Measurements from ENCODE around the gene SLC25A38.
"Not testable (repeated sequence)": the region's sequence is repeated elsewhere in the genome, so short reads cannot be mapped to it uniquely, and the experiment has no call there.

The SLC25A38 gene

DNA sequence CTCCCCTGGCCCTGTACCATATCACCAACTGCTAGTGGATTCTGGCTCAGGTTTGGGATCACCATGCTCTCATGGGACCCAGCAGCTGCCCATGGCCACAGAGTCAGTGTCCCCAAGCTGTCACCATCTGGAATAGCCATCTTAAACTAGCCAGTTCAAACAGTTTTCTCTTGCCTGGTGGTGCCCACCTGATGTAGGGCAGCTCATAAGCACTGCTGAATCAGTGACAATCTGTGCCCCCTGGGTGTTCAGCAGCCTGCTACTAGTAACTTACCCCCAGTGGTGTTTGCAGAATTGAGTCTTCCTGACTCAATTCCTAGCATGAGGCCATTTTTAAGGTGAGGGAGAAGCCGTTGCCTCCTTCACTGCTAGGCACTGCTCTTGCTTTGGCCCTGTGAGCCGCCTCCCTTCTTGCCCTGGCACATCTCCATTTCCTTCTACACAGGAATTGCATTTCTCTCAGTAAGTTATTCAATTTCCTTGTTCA is 31.3 kb downstream of the SLC25A38 start:
- Histone ChIP-seq H3K27me3 (ENCODE audit: control insufficient read depth in 1 of 2, insufficient read depth in 2 of 2, low read length in 2 of 2) (no peaks in the 10 kb centered on the region), H3K4me1 (ENCODE audit: control insufficient read depth in 1 of 2, insufficient read depth in 2 of 2, low read length in 2 of 2) (peaks cover 0 to 3% of the 10 kb centered on the region in 2 donors), H3K9me3 (ENCODE audit: control insufficient read depth in 1 of 2, low read length in 2 of 2) (no peaks in the 10 kb centered on the region), H3K36me3 (ENCODE audit: control insufficient read depth in 1 of 2, insufficient read depth in 2 of 2, low read length in 2 of 2) (peaks cover 43 to 50% of the 10 kb centered on the region in 2 donors), H3K27ac (ENCODE audit: low read depth, low read length) (no peak overlapping the region), H3K9ac (ENCODE audit: low read depth in 1 of 2, low read length in 2 of 2) (no peak overlapping the region), H3K4me3 (ENCODE audit: low read depth in 1 of 2, low read length in 2 of 2) (no peak overlapping the region)

DNA sequence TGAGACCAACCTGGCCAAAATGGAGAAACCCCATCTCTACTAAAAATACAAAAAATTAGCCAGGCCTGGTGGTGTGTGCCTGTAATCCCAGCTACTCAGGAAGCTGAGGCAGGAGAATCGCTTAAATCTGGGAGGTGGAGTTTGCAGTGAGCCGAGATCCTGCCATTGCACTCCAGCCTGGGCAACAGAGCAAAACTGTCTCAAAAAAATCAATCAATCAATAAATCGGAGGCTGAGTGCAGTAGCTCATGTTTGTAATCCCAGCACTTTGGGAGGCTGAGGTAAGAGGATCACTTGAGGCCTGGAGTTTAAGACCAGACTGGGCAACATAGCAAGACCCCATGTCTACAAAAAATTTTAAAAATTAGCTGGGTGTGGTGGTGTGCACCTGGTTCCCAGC is 32.1 kb downstream of the SLC25A38 start:
- not testable (repeated sequence) for H3K4me1 ChIP-seq (ENCODE audit: control insufficient read depth in 1 of 2, insufficient read depth in 2 of 2, low read length in 2 of 2); H3K27me3 ChIP-seq (ENCODE audit: control insufficient read depth in 1 of 2, insufficient read depth in 2 of 2, low read length in 2 of 2)
- peaks cover 37 to 42% of the 10 kb centered on the region in 2 donors for H3K36me3 ChIP-seq (ENCODE audit: control insufficient read depth in 1 of 2, insufficient read depth in 2 of 2, low read length in 2 of 2)

DNA sequence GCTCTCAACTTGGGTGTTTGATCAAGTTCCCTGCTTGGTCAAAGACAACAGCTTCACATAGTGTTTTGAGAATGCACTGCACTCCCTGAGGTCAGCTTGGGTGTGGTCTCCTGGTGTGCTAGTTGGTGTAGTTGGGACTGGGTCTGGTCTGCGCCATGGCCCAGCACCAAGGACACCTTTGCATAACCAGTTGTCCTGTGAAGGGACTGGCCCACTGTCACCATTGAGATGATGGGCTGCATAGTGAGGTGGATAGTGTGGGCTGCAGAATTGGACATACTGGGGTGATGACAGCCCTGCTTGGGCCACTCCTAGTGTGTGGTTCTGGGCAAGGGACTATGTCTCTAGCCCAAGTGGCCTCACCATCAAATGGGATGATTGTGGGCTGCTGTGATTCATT is 32.8 kb downstream of the SLC25A38 start:
- H3K4me1 ChIP-seq (ENCODE audit: control insufficient read depth in 1 of 2, insufficient read depth in 2 of 2, low read length in 2 of 2): no peaks in the 10 kb centered on the region
- no peaks in the 10 kb centered on the region for H3K9me3 ChIP-seq (ENCODE audit: control insufficient read depth in 1 of 2, low read length in 2 of 2)
- peaks cover 32 to 36% of the 10 kb centered on the region in 2 donors for H3K36me3 ChIP-seq (ENCODE audit: control insufficient read depth in 1 of 2, insufficient read depth in 2 of 2, low read length in 2 of 2)
- no peaks in the 10 kb centered on the region for H3K27me3 ChIP-seq (ENCODE audit: control insufficient read depth in 1 of 2, insufficient read depth in 2 of 2, low read length in 2 of 2)
- H3K4me3 ChIP-seq (ENCODE audit: low read depth in 1 of 2, low read length in 2 of 2): no peak overlapping the region
- no peak overlapping the region for H3K27ac ChIP-seq (ENCODE audit: low read depth, low read length)
- H3K9ac ChIP-seq (ENCODE audit: low read depth in 1 of 2, low read length in 2 of 2): no peak overlapping the region

More for the DNA sequence above, 32.1 kb downstream of the SLC25A38 start:
- not testable (repeated sequence) for H3K27ac ChIP-seq (ENCODE audit: low read depth, low read length); H3K4me3 ChIP-seq (ENCODE audit: low read depth in 1 of 2, low read length in 2 of 2); H3K9me3 ChIP-seq (ENCODE audit: control insufficient read depth in 1 of 2, low read length in 2 of 2); H3K9ac ChIP-seq (ENCODE audit: low read depth in 1 of 2, low read length in 2 of 2)

DNA sequence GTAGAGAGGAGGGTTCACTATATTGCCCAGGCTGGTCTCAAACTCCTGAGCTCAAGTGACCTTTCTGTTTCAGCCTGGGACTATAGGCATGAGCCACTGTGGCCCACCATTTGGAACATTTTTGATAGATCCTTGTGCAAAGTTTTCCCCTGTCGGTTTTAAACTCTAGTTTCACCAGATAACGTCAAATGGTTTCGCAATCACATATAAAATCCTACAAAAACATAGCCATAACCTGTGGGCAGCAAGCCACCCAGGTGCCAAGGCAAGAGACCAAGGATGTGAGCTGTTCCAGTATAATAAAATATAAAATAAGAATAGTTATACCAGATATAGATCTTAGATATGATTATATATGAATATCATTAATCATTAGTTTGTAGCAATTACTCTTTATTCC is 33.8 kb downstream of the SLC25A38 start:
- H3K9me3 ChIP-seq (ENCODE audit: control insufficient read depth in 1 of 2, low read length in 2 of 2); H3K4me1 ChIP-seq (ENCODE audit: control insufficient read depth in 1 of 2, insufficient read depth in 2 of 2, low read length in 2 of 2); H3K4me3 ChIP-seq (ENCODE audit: low read depth in 1 of 2, low read length in 2 of 2); H3K27ac ChIP-seq (ENCODE audit: low read depth, low read length); H3K27me3 ChIP-seq (ENCODE audit: control insufficient read depth in 1 of 2, insufficient read depth in 2 of 2, low read length in 2 of 2); H3K9ac ChIP-seq (ENCODE audit: low read depth in 1 of 2, low read length in 2 of 2): not testable (repeated sequence)
- H3K36me3 ChIP-seq (ENCODE audit: control insufficient read depth in 1 of 2, insufficient read depth in 2 of 2, low read length in 2 of 2): peaks cover 23 to 26% of the 10 kb centered on the region in 2 donors

DNA sequence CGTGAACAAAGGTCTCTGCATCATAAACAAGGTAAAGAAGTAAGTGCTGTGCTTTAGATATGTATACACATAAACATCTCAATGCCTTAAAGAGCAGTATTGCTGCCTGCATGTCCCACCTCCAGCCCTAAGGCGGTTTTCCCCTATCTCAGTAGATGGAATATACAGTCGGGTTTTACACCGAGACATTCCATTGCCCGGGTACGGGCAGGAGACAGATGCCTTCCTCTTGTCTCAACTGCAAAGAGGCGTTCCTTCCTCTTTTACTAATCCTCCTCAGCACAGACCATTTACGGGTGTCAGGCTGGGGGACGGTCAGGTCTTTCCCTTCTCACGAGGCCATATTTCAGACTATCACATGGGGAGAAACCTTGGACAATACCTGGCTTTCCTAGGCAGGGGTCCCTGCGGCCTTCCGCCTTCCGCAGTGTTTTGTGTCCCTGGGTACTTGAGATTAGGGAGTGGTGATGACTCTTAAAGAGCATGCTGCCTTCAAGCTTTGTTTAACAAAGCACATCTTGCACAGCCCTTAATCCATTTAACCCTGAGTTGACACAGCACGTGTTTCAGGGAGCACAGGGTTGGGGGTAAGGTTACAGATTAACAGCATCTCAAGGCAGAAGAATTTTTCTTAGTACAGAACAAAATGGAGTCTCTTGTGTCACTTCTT is 35.5 kb downstream of the SLC25A38 start:
- H3K36me3 ChIP-seq (ENCODE audit: control insufficient read depth in 1 of 2, insufficient read depth in 2 of 2, low read length in 2 of 2); H3K27ac ChIP-seq (ENCODE audit: low read depth, low read length); H3K27me3 ChIP-seq (ENCODE audit: control insufficient read depth in 1 of 2, insufficient read depth in 2 of 2, low read length in 2 of 2); H3K9ac ChIP-seq (ENCODE audit: low read depth in 1 of 2, low read length in 2 of 2); H3K4me1 ChIP-seq (ENCODE audit: control insufficient read depth in 1 of 2, insufficient read depth in 2 of 2, low read length in 2 of 2); H3K4me3 ChIP-seq (ENCODE audit: low read depth in 1 of 2, low read length in 2 of 2); H3K9me3 ChIP-seq (ENCODE audit: control insufficient read depth in 1 of 2, low read length in 2 of 2): not testable (repeated sequence)

DNA sequence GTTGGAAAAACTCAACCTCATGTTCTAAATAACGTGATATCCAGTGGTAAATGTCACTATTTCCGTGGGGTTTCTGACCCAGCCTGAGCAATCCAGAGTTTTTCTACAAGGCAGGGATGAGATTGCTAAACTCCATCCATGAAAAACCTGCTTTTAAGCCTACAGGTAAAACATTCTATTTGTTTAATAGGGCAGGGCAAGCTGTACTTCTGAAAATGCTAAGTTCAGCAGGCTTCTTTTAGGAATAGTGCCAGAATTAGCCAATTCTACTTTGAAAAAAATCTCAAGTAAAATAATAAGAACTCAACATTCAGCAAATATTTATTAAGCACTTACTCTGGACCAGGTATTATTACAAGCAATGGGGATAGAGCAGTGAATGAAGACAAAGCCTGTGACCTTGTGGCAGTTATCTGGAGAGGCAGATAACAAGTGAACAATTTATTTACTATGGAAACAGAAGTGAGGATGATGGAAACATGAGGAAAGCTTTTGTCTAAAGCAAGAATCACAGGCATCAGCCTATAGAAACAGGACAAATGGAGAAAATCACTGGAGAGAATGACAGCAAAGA is 36.7 kb downstream of the SLC25A38 start:
- H3K9me3 ChIP-seq (ENCODE audit: control insufficient read depth in 1 of 2, low read length in 2 of 2): no peaks in the 10 kb centered on the region
- no peak overlapping the region for H3K4me3 ChIP-seq (ENCODE audit: low read depth in 1 of 2, low read length in 2 of 2)
- no peaks in the 10 kb centered on the region for H3K27me3 ChIP-seq (ENCODE audit: control insufficient read depth in 1 of 2, insufficient read depth in 2 of 2, low read length in 2 of 2)
- H3K27ac ChIP-seq (ENCODE audit: low read depth, low read length): no peak overlapping the region
- H3K9ac ChIP-seq (ENCODE audit: low read depth in 1 of 2, low read length in 2 of 2): no peak overlapping the region
- H3K36me3 ChIP-seq (ENCODE audit: control insufficient read depth in 1 of 2, insufficient read depth in 2 of 2, low read length in 2 of 2): no peaks in the 10 kb centered on the region
- H3K4me1 ChIP-seq (ENCODE audit: control insufficient read depth in 1 of 2, insufficient read depth in 2 of 2, low read length in 2 of 2): no peaks in the 10 kb centered on the region

- H3K9ac ChIP-seq (ENCODE audit: low read depth in 1 of 2, low read length in 2 of 2): no peak overlapping the region
- no peaks in the 10 kb centered on the region for H3K9me3 ChIP-seq (ENCODE audit: control insufficient read depth in 1 of 2, low read length in 2 of 2)
- no peaks in the 10 kb centered on the region for H3K27me3 ChIP-seq (ENCODE audit: control insufficient read depth in 1 of 2, insufficient read depth in 2 of 2, low read length in 2 of 2)
- no peak overlapping the region for H3K27ac ChIP-seq (ENCODE audit: low read depth, low read length)
- H3K4me3 ChIP-seq (ENCODE audit: low read depth in 1 of 2, low read length in 2 of 2): no peak overlapping the region
- no peaks in the 10 kb centered on the region for H3K4me1 ChIP-seq (ENCODE audit: control insufficient read depth in 1 of 2, insufficient read depth in 2 of 2, low read length in 2 of 2)
- no peaks in the 10 kb centered on the region for H3K36me3 ChIP-seq (ENCODE audit: control insufficient read depth in 1 of 2, insufficient read depth in 2 of 2, low read length in 2 of 2)
Measured at GRCh38 chr3:39420543-39420942, 37.4 kb downstream of the SLC25A38 start.

- Histone ChIP-seq H3K4me1 (ENCODE audit: control insufficient read depth in 1 of 2, insufficient read depth in 2 of 2, low read length in 2 of 2) (no peaks in the 10 kb centered on the region), H3K27ac (ENCODE audit: low read depth, low read length) (no peak overlapping the region), H3K9ac (ENCODE audit: low read depth in 1 of 2, low read length in 2 of 2) (no peak overlapping the region), H3K4me3 (ENCODE audit: low read depth in 1 of 2, low read length in 2 of 2) (no peak overlapping the region), H3K27me3 (ENCODE audit: control insufficient read depth in 1 of 2, insufficient read depth in 2 of 2, low read length in 2 of 2) (no peaks in the 10 kb centered on the region), H3K9me3 (ENCODE audit: control insufficient read depth in 1 of 2, low read length in 2 of 2) (no peaks in the 10 kb centered on the region), H3K36me3 (ENCODE audit: control insufficient read depth in 1 of 2, insufficient read depth in 2 of 2, low read length in 2 of 2) (no peaks in the 10 kb centered on the region)
Measured at GRCh38 chr3:39423436-39423970, 40.3 kb downstream of the SLC25A38 start.

DNA sequence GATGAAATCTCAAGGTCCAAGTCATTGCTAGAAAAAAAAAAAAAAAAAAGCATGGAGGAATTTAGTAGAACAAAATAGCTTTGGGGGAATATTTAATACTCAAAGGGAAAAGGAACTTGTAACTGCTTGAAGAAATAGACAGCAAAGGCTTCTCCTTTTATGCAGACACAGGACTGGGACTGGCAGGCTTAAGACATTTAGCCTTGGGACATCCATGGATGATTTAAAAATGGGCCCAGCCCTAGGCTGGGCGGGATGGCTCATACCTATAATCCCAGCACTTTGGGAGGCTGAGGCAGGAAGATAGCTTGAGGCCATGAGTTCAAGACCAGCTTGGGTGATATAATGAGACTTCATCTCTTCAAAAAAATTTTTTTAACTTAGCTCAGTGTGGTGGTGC is 43.1 kb downstream of the SLC25A38 start:
- Histone ChIP-seq H3K9me3 (ENCODE audit: control insufficient read depth in 1 of 2, low read length in 2 of 2) (no peaks in the 10 kb centered on the region), H3K27me3 (ENCODE audit: control insufficient read depth in 1 of 2, insufficient read depth in 2 of 2, low read length in 2 of 2) (no peaks in the 10 kb centered on the region), H3K4me1 (ENCODE audit: control insufficient read depth in 1 of 2, insufficient read depth in 2 of 2, low read length in 2 of 2) (no peaks in the 10 kb centered on the region), H3K27ac (ENCODE audit: low read depth, low read length) (no peak overlapping the region), H3K36me3 (ENCODE audit: control insufficient read depth in 1 of 2, insufficient read depth in 2 of 2, low read length in 2 of 2) (no peaks in the 10 kb centered on the region), H3K4me3 (ENCODE audit: low read depth in 1 of 2, low read length in 2 of 2) (no peak overlapping the region), H3K9ac (ENCODE audit: low read depth in 1 of 2, low read length in 2 of 2) (no peak overlapping the region)

DNA sequence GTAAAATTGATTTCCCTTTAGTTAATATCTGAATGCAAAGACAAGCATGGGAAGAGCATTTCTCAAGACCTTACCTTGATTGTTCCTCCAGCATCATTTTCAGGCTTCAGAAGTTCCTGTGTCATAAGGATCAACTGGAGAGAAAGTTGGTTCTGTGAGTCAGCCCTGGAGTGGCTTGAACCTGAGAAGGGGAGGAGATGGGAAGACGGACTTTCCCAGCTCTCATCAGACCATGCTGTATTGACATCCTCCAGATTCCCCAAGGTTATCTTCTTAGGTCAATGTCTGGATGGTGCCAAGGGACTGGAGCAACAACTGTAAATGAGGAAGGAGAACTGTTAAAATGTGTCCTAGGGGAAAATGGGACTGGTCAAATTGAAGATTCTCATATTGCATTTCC is 44.3 kb downstream of the SLC25A38 start:
- Histone ChIP-seq H3K9me3 (ENCODE audit: control insufficient read depth in 1 of 2, low read length in 2 of 2) (no peaks in the 10 kb centered on the region), H3K27me3 (ENCODE audit: control insufficient read depth in 1 of 2, insufficient read depth in 2 of 2, low read length in 2 of 2) (no peaks in the 10 kb centered on the region), H3K4me1 (ENCODE audit: control insufficient read depth in 1 of 2, insufficient read depth in 2 of 2, low read length in 2 of 2) (no peaks in the 10 kb centered on the region), H3K36me3 (ENCODE audit: control insufficient read depth in 1 of 2, insufficient read depth in 2 of 2, low read length in 2 of 2) (no peaks in the 10 kb centered on the region), H3K27ac (ENCODE audit: low read depth, low read length) (no peak overlapping the region), H3K4me3 (ENCODE audit: low read depth in 1 of 2, low read length in 2 of 2) (no peak overlapping the region), H3K9ac (ENCODE audit: low read depth in 1 of 2, low read length in 2 of 2) (no peak overlapping the region)

Measured in duodenal mucosa (tissue), 2 donors.